ENCODE data around the gene KRTAP3-3.

- no peak for TF ChIP-seq CTCF (IDR thresholded peaks at IDR 0.05; ENCODE audit: poor library complexity)
- TF ChIP-seq EZH2 (IDR thresholded peaks at IDR 0.05; ENCODE audit: borderline replicate concordance): no peak
- TF ChIP-seq EZH2phosphoT487 (IDR thresholded peaks at IDR 0.05; ENCODE audit: low read depth, severe bottlenecking, unreplicated experiment): no peak
Measured at GRCh38 chr17:40951011-40951622, 42.8 kb downstream of the KRTAP3-3 start.
